ENCODE data around the gene SCAMP2. TPM values are rescaled to one million over a fixed set of nuclear protein-coding genes. Genes with fewer than 3 reads are reported as not detected.

Gene SCAMP2
- total and polyA plus RNA-seq, 2 of the 13 experiments (the other 11 are each of a cell fraction or from before 2014, with no cell fraction given): 34.8 to 121 TPM

- TF ChIP-seq CHCHD3 (CRISPR knock-in tag; IDR thresholded peaks at IDR 0.05) (no peak), SYNCRIP (IDR thresholded peaks at IDR 0.05; ENCODE audit: insufficient read depth, low read depth, low read length) (no peak), KDM3A (CRISPR knock-in tag; IDR thresholded peaks at IDR 0.05; ENCODE audit: low read depth) (no peak), HIVEP1 (CRISPR knock-in tag; IDR thresholded peaks at IDR 0.05) (no peak), RARA (CRISPR knock-in tag; IDR thresholded peaks at IDR 0.05) (no peak), KDM5B (CRISPR knock-in tag; IDR thresholded peaks at IDR 0.05; ENCODE audit: borderline replicate concordance) (no peak), ZNF724P (CRISPR knock-in tag; IDR thresholded peaks at IDR 0.05; ENCODE audit: borderline replicate concordance) (no peak), ZNF761 (CRISPR knock-in tag; conservative IDR thresholded peaks at IDR 0.05) (no peak), PRDM15 (CRISPR knock-in tag; IDR thresholded peaks at IDR 0.05) (0 out of 2 replicates have a peak, but pooled peaks have one; percentile 18), REXO4 (CRISPR knock-in tag; IDR thresholded peaks at IDR 0.05; ENCODE audit: borderline replicate concordance) (no peak), ZNF614 (CRISPR knock-in tag; IDR thresholded peaks at IDR 0.05; ENCODE audit: borderline replicate concordance) (no peak), ZNF670 (CRISPR knock-in tag; IDR thresholded peaks at IDR 0.05; ENCODE audit: borderline replicate concordance) (no peak), ZHX2 (IDR thresholded peaks at IDR 0.05; ENCODE audit: low read depth) (0 out of 2 replicates have a peak, but pooled peaks have one; percentile 3), ZHX2 (CRISPR knock-in tag; IDR thresholded peaks at IDR 0.05; ENCODE audit: borderline replicate concordance) (no peak), PAWR (CRISPR knock-in tag; IDR thresholded peaks at IDR 0.05; ENCODE audit: borderline replicate concordance) (no peak), MIER3 (CRISPR knock-in tag; IDR thresholded peaks at IDR 0.05; ENCODE audit: borderline replicate concordance) (no peak)
- TF ChIP-seq, protein P1, sequence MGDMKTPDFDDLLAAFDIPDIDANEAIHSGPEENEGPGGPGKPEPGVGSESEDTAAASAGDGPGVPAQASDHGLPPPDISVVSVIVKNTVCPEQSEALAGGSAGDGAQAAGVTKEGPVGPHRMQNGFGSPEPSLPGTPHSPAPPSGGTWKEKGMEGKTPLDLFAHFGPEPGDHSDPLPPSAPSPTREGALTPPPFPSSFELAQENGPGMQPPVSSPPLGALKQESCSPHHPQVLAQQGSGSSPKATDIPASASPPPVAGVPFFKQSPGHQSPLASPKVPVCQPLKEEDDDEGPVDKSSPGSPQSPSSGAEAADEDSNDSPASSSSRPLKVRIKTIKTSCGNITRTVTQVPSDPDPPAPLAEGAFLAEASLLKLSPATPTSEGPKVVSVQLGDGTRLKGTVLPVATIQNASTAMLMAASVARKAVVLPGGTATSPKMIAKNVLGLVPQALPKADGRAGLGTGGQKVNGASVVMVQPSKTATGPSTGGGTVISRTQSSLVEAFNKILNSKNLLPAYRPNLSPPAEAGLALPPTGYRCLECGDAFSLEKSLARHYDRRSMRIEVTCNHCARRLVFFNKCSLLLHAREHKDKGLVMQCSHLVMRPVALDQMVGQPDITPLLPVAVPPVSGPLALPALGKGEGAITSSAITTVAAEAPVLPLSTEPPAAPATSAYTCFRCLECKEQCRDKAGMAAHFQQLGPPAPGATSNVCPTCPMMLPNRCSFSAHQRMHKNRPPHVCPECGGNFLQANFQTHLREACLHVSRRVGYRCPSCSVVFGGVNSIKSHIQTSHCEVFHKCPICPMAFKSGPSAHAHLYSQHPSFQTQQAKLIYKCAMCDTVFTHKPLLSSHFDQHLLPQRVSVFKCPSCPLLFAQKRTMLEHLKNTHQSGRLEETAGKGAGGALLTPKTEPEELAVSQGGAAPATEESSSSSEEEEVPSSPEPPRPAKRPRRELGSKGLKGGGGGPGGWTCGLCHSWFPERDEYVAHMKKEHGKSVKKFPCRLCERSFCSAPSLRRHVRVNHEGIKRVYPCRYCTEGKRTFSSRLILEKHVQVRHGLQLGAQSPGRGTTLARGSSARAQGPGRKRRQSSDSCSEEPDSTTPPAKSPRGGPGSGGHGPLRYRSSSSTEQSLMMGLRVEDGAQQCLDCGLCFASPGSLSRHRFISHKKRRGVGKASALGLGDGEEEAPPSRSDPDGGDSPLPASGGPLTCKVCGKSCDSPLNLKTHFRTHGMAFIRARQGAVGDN (CRISPR knock-in tag; IDR thresholded peaks at IDR 0.05): no peak; the same call in 1 of the 2 replicates
Observed at GRCh38 chr15:74843445-74843828, 29.7 kb downstream of the SCAMP2 start (continued).

Measured in HepG2 (cell line).